ENCODE results near the gene TMEM86B.
A peak's percentile ranks its signal among the peaks of the same experiment; 100 is the strongest.

- TF ChIP-seq CTCF (IDR thresholded peaks at IDR 0.05; ENCODE audit: extremely low read depth in 1 of 2, insufficient read depth in 1 of 2, low read depth in 1 of 2, low read length in 2 of 2) (peak; percentile 17 to 32), EZH2 (IDR thresholded peaks at IDR 0.05; ENCODE audit: borderline replicate concordance, low read depth, low read length, severe bottlenecking) (no peak), POLR2A (IDR thresholded peaks at IDR 0.05; ENCODE audit: low read depth, low read length) (no peak), MYC (IDR thresholded peaks at IDR 0.05; ENCODE audit: low read depth, low read length) (no peak), POLR2AphosphoS5 (IDR thresholded peaks at IDR 0.05; ENCODE audit: insufficient read depth, low read depth, low read length) (no peak)
These were observed 16.1 kb downstream of the TMEM86B start for GRCh38 chr19:55212447-55212846.
